Astrocyte of the cerebellum (primary cell): ENCODE measurements around the gene N4BP3.
A peak's percentile ranks its signal among the peaks of the same experiment; 100 is the strongest.

Source experiments
- DNase-seq: peaks from one replicate; pipeline ENCODE4 v3.0.0-alpha.2; 2011; ENCODE audit warnings: low read depth
- H3K4me3 ChIP-seq: 2 replicates; pipeline ENCODE4 v1.5.1; 2011; ENCODE audit warnings: mild to moderate bottlenecking, low read depth, low read length, moderate library complexity
- CTCF ChIP-seq: IDR thresholded peaks from 2 replicates; pipeline ENCODE4 v1.5.1; 2012; ENCODE audit warnings: low read length, low read depth, moderate library complexity, mild to moderate bottlenecking; ENCODE audit errors: missing control alignments
- in situ Hi-C: cut with HindIII; loops from 2 replicates; pipeline ENCODE4 v1.10.0; 2017; ENCODE audit warnings: low sequenced_read_pairs

The N4BP3 gene

GRCh38 chr5:178119915-178120606 is 6.7 kb downstream of the N4BP3 start:
- DNase-seq: no peak
- no peak overlapping the region for H3K4me3 ChIP-seq
- in situ Hi-C loops: no loop called here
- TF ChIP-seq CTCF: no peak

GRCh38 chr5:178120607-178121357 is 7.5 kb downstream of the N4BP3 start:
- in situ Hi-C loops: no loop called here
- peak; percentile 33 for DNase-seq
- H3K4me3 ChIP-seq: no peak overlapping the region
- peak; percentile 42 for TF ChIP-seq CTCF

GRCh38 chr5:178121391-178122276 is 8.3 kb downstream of the N4BP3 start:
- no peak for TF ChIP-seq CTCF
- DNase-seq: no peak
- in situ Hi-C loops: no loop called here
- no peak overlapping the region for H3K4me3 ChIP-seq

- no peak for DNase-seq
- in situ Hi-C loops: no loop called here
- H3K4me3 ChIP-seq: no peak overlapping the region
- no peak for TF ChIP-seq CTCF
Measured at GRCh38 chr5:178122346-178122745, 9.0 kb downstream of the N4BP3 start.

- TF ChIP-seq CTCF: no peak
- H3K4me3 ChIP-seq: no peak overlapping the region
- DNase-seq: no peak
- in situ Hi-C loops: no loop called here
Measured at GRCh38 chr5:178123094-178123965, 10.0 kb downstream of the N4BP3 start.
